HFFc6 (cell line): ENCODE data around the gene KIAA0753. TPM values are rescaled to one million over a fixed set of nuclear protein-coding genes. Genes with fewer than 3 reads are reported as not detected.

Source experiments
- DNase-seq: peaks from one replicate; pipeline ENCODE4 v3.0.0-alpha.2; 2018
- H3K27ac Mint-ChIP-seq: 2 replicates; pipeline ENCODE4 v1.8.0; 2020; ENCODE audit warnings: mild to moderate bottlenecking, mixed read lengths
- H3K27me3 Mint-ChIP-seq: 2 replicates; pipeline ENCODE4 v1.8.0; 2021; ENCODE audit warnings: mild to moderate bottlenecking, moderate library complexity, mixed read lengths; ENCODE audit not compliant: insufficient read depth
- H3K36me3 Mint-ChIP-seq: 2 replicates; pipeline ENCODE4 v1.8.0; 2021; ENCODE audit warnings: low read depth, mixed read lengths
- H3K4me1 Mint-ChIP-seq: 2 replicates; pipeline ENCODE4 v1.8.0; 2020; ENCODE audit warnings: low read depth, mixed read lengths
- H3K4me3 Mint-ChIP-seq: 2 replicates; pipeline ENCODE4 v1.8.0; 2020; ENCODE audit warnings: mild to moderate bottlenecking, moderate library complexity, mixed read lengths
- H3K9me3 Mint-ChIP-seq: 2 replicates; pipeline ENCODE4 v1.8.0; 2020; ENCODE audit warnings: mild to moderate bottlenecking, mixed read lengths
- total RNA-seq, 6 experiments: library from RNA; stranded (reverse); fragmentation: NEBNext Ultra II Directional; extraction: Animal tissue kit (Norgen Biotek cat#: 25700); gene quantifications; 2 replicates in 1 of 6; 3 replicates in 5 of 6; pipeline ENCODE4 v1.2.3, GENCODE V29; 2021
- TF ChIP-seq, protein P1 (sequence below): fragments of 200-600 bp; sonication (generic); IDR thresholded peaks from 2 replicates; pipeline ENCODE4 v1.5.0; 2021; ENCODE audit warnings: antibody characterized with exemption, mild to moderate bottlenecking

KIAA0753 gene
- total RNA-seq, 6 experiments from 2014 or later, result 15.1 to 17.8 (median 16.4) TPM

GRCh38 chr17:6539871-6540270, 100.6 kb downstream of the KIAA0753 start:
- no peak for DNase-seq
- TF ChIP-seq, protein P1, sequence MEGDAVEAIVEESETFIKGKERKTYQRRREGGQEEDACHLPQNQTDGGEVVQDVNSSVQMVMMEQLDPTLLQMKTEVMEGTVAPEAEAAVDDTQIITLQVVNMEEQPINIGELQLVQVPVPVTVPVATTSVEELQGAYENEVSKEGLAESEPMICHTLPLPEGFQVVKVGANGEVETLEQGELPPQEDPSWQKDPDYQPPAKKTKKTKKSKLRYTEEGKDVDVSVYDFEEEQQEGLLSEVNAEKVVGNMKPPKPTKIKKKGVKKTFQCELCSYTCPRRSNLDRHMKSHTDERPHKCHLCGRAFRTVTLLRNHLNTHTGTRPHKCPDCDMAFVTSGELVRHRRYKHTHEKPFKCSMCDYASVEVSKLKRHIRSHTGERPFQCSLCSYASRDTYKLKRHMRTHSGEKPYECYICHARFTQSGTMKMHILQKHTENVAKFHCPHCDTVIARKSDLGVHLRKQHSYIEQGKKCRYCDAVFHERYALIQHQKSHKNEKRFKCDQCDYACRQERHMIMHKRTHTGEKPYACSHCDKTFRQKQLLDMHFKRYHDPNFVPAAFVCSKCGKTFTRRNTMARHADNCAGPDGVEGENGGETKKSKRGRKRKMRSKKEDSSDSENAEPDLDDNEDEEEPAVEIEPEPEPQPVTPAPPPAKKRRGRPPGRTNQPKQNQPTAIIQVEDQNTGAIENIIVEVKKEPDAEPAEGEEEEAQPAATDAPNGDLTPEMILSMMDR, result no peak
- Mint-ChIP-seq H3K4me3 (no peak overlapping the region), H3K9me3 (peaks cover 10% of the 10 kb centered on the region; the same call in 1 of the 2 replicates), H3K4me1 (no peaks in the 10 kb centered on the region), H3K27ac (no peak overlapping the region), H3K36me3 (peaks cover 13% of the 10 kb centered on the region; the same call in 1 of the 2 replicates), H3K27me3 (peaks cover 40% of the 10 kb centered on the region)

DNA sequence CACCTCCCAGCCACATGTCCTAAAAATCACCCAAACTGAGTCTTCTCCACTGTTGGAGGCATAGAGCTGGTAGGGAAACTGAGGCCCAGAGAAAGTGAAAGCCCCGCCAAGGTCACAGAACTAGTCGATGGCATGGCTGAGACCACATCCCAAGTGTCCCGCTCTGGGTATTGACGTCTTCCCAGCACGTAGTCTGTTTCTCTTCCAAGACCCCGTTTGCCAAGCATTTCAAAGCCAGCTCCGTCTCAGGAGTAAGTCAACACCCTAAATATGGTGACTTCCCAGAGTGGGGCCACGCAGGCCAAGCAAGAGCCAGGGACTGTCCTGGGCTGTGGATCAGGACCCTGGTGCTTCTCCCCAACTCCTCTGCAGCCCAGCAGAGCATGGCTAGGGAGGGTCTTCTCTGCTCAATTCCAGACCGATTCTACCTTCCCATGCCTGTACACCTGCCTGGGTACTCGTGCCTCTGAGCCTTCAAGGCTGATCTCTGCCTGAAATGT, 103.9 kb downstream of the KIAA0753 start:
- H3K36me3 Mint-ChIP-seq, result peaks cover 13% of the 10 kb centered on the region; the same call in 1 of the 2 replicates
- no peak for DNase-seq
- no peak overlapping the region for H3K27ac Mint-ChIP-seq
- no peaks in the 10 kb centered on the region for H3K4me1 Mint-ChIP-seq
- no peak overlapping the region for H3K4me3 Mint-ChIP-seq
- peaks cover 33% of the 10 kb centered on the region for H3K27me3 Mint-ChIP-seq
- TF ChIP-seq, protein P1, result no peak
- peaks cover 10% of the 10 kb centered on the region; the same call in 1 of the 2 replicates for H3K9me3 Mint-ChIP-seq

DNA sequence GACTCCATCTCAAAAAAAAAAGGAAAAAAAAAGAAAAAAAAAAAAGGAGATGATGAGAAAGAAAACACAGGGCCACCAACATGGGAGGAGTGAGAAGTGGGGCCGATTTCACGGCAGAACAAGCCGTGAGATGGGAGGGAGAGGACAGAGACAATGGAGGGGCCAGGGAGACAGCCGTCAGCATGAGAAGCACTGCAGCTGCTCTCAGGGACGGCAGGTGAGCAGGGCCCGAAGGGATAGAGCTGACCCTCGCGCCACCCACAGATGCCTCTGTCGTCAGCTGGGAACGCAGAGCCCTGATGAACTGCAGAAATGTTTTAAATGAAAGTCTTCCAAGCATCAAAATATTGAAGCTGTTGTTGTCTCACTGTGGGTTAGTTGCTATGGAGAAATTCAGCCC, 104.5 kb downstream of the KIAA0753 start:
- peaks cover 10% of the 10 kb centered on the region; the same call in 1 of the 2 replicates for H3K9me3 Mint-ChIP-seq
- TF ChIP-seq, protein P1, result no peak
- H3K27ac Mint-ChIP-seq, result no peak overlapping the region
- peaks cover 13% of the 10 kb centered on the region; the same call in 1 of the 2 replicates for H3K36me3 Mint-ChIP-seq
- peaks cover 33% of the 10 kb centered on the region for H3K27me3 Mint-ChIP-seq
- no peak overlapping the region for H3K4me3 Mint-ChIP-seq
- no peaks in the 10 kb centered on the region for H3K4me1 Mint-ChIP-seq
- DNase-seq, result no peak

GRCh38 chr17:6534846-6535514, 105.5 kb downstream of the KIAA0753 start:
- peaks cover 34% of the 10 kb centered on the region for H3K27me3 Mint-ChIP-seq
- H3K36me3 Mint-ChIP-seq, result peaks cover 13% of the 10 kb centered on the region; the same call in 1 of the 2 replicates
- H3K4me3 Mint-ChIP-seq, result no peak overlapping the region
- no peak overlapping the region for H3K27ac Mint-ChIP-seq
- H3K9me3 Mint-ChIP-seq, result peaks cover 10% of the 10 kb centered on the region; the same call in 1 of the 2 replicates
- TF ChIP-seq, protein P1, result no peak
- no peaks in the 10 kb centered on the region for H3K4me1 Mint-ChIP-seq
- no peak for DNase-seq

- H3K4me1 Mint-ChIP-seq, result no peaks in the 10 kb centered on the region
- no peaks in the 10 kb centered on the region for H3K9me3 Mint-ChIP-seq
- no peak overlapping the region for H3K4me3 Mint-ChIP-seq
- no peak for DNase-seq
- H3K36me3 Mint-ChIP-seq, result no peaks in the 10 kb centered on the region
- TF ChIP-seq, protein P1, result no peak
- H3K27ac Mint-ChIP-seq, result no peak overlapping the region
- peaks cover 25% of the 10 kb centered on the region for H3K27me3 Mint-ChIP-seq
Observed at GRCh38 chr17:6532441-6532885, 108.0 kb downstream of the KIAA0753 start.
